ENCODE data around the gene ERCC1. TPM values are rescaled to one million over a fixed set of nuclear protein-coding genes. Genes with fewer than 3 reads are reported as not detected.

Gene ERCC1
- total RNA-seq, 3 donors from 2014 or later (not counting 1 experiment from before 2014, with no cell fraction given), result 46.8 to 55.2 (median 48.2) TPM

DNA sequence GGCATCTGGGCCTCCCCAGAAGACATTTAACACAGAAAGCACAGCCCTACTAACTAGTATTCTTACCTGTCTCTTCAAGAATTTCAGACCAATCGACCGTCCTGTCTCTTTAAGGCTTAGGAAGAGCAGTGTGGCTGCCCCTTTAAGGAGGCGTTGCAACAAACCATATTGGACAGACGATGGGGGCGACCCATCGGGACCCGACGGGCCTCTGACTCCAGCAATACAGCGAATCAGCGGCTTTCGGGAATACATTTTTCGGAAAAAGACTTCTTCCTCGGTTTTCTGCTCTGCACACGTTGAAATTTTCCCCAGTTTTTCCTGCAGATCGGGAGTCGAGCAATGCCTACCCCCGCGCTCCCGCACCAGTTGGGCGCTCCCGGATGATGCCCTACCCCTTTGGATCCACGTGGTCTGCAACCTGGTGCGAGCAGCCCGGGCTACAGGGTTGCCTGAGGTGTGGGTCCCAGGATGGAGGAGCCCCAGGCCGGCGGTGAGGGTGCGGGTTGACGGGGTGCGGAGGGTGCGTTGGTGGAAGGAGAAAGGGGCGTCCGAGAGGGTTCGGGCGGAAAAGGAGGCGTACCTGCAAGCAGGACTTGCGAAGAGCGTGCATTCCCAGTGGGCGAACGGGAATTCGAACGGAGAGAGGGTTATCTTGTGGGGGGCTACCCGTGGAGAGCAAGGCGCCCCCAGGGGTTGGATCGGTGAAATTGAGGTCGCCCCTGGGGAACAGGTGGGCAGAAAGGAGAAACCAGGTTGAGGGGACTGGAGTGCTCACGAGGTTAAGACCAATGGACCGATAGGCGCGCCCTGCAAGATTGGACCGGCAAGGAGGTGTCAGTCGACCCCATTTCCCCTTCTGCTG is 17.3 kb downstream of the ERCC1 start, which contains the start of gene POLR1G:
TSS of gene POLR1G (plus strand) at position 419 of the 865 bp plus-strand sequence. CDS start at position 472, 53 bp downstream.
- WGBS (ENCODE audit: insufficient coverage), result under 1% methylated on average over 51 of the region's 51 CpGs
- Mint-ChIP-seq H3K4me3 (peak within 1 kb of the TSS; percentile 97), H3K9me3 (no peaks in the 10 kb centered on the region), H3K27ac (peak within 1 kb of the TSS; percentile 86 to 92), H3K4me1 (peaks cover 33 to 37% of the 10 kb centered on the region in 2 donors), H3K27me3 (ENCODE audit: low read depth in 2 of 2) (peaks cover 10 to 14% of the 10 kb centered on the region in 2 donors), H3K36me3 (no peaks in the 10 kb centered on the region)
- Histone ChIP-seq H3K36me3 (ENCODE audit: control insufficient read depth, insufficient read depth, low read length) (no peaks in the 10 kb centered on the region), H3K4me1 (ENCODE audit: control insufficient read depth, insufficient read depth, low read length) (peaks cover 35% of the 10 kb centered on the region), H3K27ac (ENCODE audit: low read length) (peak within 1 kb of the TSS; percentile 84), H3K4me3 (ENCODE audit: low read length) (peak within 1 kb of the TSS; percentile 67), H3K27me3 (ENCODE audit: control insufficient read depth, insufficient read depth, low read length) (peaks cover 25% of the 10 kb centered on the region), H3K9me3 (ENCODE audit: control insufficient read depth, insufficient read depth, low read length) (no peaks in the 10 kb centered on the region)
- no peak for TF ChIP-seq CTCF (IDR thresholded peaks at IDR 0.05)
- intact Hi-C loops (cut with micrococcal nuclease), result loop anchor here (2.0 to 10.0 kb wide), 2 partner anchors 36 to 238 kb away; partner anchors contain the start of gene ERCC2
- ATAC-seq, result peak; percentile 73 to 87 (median 73)
- DNase-seq, result peak; percentile 74 to 87

- peaks cover 10 to 14% of the 10 kb centered on the region in 2 donors for H3K27me3 Mint-ChIP-seq (ENCODE audit: low read depth in 2 of 2)
- H3K4me1 Mint-ChIP-seq, result peaks cover 33 to 37% of the 10 kb centered on the region in 2 donors
- Histone ChIP-seq H3K4me1 (ENCODE audit: control insufficient read depth, insufficient read depth, low read length) (peaks cover 35% of the 10 kb centered on the region), H3K4me3 (ENCODE audit: low read length) (peak overlapping the region; percentile 67), H3K27ac (ENCODE audit: low read length) (peak overlapping the region; percentile 84), H3K9me3 (ENCODE audit: control insufficient read depth, insufficient read depth, low read length) (no peaks in the 10 kb centered on the region), H3K36me3 (ENCODE audit: control insufficient read depth, insufficient read depth, low read length) (no peaks in the 10 kb centered on the region), H3K27me3 (ENCODE audit: control insufficient read depth, insufficient read depth, low read length) (peaks cover 25% of the 10 kb centered on the region)
- peak; percentile 71 to 88 for DNase-seq
- intact Hi-C loops (cut with micrococcal nuclease), result loop anchor here (2.0 to 10.0 kb wide), 3 partner anchors 35 to 239 kb away; partner anchors contain the start of gene ERCC2
- peak overlapping the region; percentile 97 for H3K4me3 Mint-ChIP-seq
- no peaks in the 10 kb centered on the region for H3K36me3 Mint-ChIP-seq
- ATAC-seq, result peak; percentile 64 to 79 (median 70)
- H3K27ac Mint-ChIP-seq, result peak overlapping the region; percentile 86 to 92
- no peaks in the 10 kb centered on the region for H3K9me3 Mint-ChIP-seq
- no peak for TF ChIP-seq CTCF (IDR thresholded peaks at IDR 0.05)
- WGBS (ENCODE audit: insufficient coverage), result 0% methylated on average over 47 of the region's 48 CpGs
Measured at GRCh38 chr19:45405435-45406225, 18.1 kb downstream of the ERCC1 start.

DNA sequence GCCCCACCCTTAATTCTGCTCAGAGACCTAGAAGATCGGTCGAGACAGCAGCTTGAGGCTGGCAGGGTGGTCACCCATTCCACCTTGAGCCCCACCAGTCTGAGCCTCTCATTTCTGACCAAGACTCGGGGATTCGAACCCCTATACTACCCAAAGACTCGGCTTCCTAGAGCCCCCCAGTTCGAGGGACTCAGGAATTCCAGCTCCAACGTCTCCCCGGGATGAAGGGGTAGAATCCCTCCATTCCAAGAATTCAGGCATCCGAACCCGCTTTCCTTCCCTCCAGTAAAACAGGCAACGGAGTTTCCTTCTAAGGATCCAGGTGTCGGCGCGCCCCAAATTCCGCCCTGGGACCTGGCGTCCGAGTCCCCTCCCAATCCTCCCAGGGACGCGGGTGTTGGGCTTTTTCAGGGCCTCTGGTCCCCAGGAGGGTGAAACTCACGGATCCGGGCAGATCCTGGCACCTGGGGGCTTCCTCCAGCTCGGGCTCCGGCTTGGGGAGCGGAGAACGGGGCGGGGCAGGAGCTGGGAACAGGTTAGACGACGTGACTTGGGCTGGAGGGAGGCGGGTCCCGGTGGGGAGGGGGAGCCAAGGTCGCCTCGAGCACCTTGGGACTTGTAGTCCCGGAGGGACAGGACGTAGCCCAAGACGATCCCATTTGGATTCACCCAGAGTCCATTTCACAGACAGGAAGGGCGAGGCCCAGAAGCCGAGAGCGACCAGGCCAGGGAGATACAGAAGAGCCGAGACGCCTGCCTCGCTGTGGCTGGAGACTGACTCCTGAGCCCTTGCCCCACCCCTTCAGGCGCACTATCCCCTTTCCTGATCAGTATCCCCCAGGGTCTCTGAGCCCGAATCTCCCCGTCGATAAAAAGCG is 18.9 kb downstream of the ERCC1 start, which contains the start of gene PPP1R13L:
TSS of gene PPP1R13L (minus strand) at position 513 of the 878 bp plus-strand sequence. CDS start 6,751 bp downstream, outside the sequence.
- Histone ChIP-seq H3K27ac (ENCODE audit: low read length) (peak within 1 kb of the TSS; percentile 84), H3K4me1 (ENCODE audit: control insufficient read depth, insufficient read depth, low read length) (peaks cover 35% of the 10 kb centered on the region), H3K9me3 (ENCODE audit: control insufficient read depth, insufficient read depth, low read length) (no peaks in the 10 kb centered on the region), H3K36me3 (ENCODE audit: control insufficient read depth, insufficient read depth, low read length) (no peaks in the 10 kb centered on the region), H3K4me3 (ENCODE audit: low read length) (peak within 1 kb of the TSS; percentile 67), H3K27me3 (ENCODE audit: control insufficient read depth, insufficient read depth, low read length) (peaks cover 25% of the 10 kb centered on the region)
- peaks cover 10 to 14% of the 10 kb centered on the region in 2 donors for H3K27me3 Mint-ChIP-seq (ENCODE audit: low read depth in 2 of 2)
- peak within 1 kb of the TSS; percentile 86 to 92 for H3K27ac Mint-ChIP-seq
- H3K4me3 Mint-ChIP-seq, result peak within 1 kb of the TSS; percentile 97
- intact Hi-C loops (cut with micrococcal nuclease), result loop anchor here (2.0 to 10.0 kb wide), 2 partner anchors 74 to 240 kb away; no protein-coding TSS in a partner anchor
- ATAC-seq (peak in 2 of 3 donors; percentile 1 to 2), DNase-seq (peak in 1 of 2 donors; percentile 57)
- no peak for TF ChIP-seq CTCF (IDR thresholded peaks at IDR 0.05)
- H3K4me1 Mint-ChIP-seq, result peaks cover 33 to 37% of the 10 kb centered on the region in 2 donors
- no peaks in the 10 kb centered on the region for H3K9me3 Mint-ChIP-seq
- H3K36me3 Mint-ChIP-seq, result no peaks in the 10 kb centered on the region
- WGBS (ENCODE audit: insufficient coverage), result 7% methylated on average over 46 of the region's 46 CpGs
